HG03558 (cell line): ENCODE results near the gene C16orf54.
"Not testable (repeated sequence)": the region's sequence is repeated elsewhere in the genome, so short reads cannot be mapped to it uniquely, and the experiment has no call there.

Source experiments
- ATAC-seq: cut with Tn5 transposase; IDR thresholded peaks from one replicate; pipeline ENCODE4 v1.9.1; 2021; ENCODE audit warnings: moderate number of reproducible peaks; ENCODE audit not compliant: unreplicated experiment; ENCODE audit errors: extremely low read depth

Gene C16orf54

GRCh38 chr16:29770250-29770929, 24.6 kb upstream of the C16orf54 start:
- no peak for ATAC-seq

GRCh38 chr16:29769507-29769906, 23.7 kb upstream of the C16orf54 start:
- no peak for ATAC-seq

DNA sequence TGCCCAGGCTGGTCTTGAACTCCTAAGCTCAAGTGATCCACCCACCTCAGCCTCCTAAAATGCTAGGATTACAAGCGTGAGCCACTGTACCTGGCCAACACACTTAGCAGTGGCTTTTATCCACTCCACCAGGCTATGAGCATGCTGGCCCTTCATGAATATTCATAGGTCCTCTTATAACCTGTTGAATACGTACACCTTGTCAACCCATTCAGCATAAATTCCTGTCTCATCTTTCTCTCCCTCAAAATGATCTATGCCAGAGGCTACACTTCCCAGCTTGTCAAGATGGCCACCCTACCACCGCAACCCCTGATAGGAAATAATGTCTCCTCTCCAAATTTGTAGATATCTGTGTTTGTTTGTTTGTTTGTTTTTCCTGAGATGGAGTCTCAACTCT, 21.3 kb upstream of the C16orf54 start:
- ATAC-seq, result no peak

DNA sequence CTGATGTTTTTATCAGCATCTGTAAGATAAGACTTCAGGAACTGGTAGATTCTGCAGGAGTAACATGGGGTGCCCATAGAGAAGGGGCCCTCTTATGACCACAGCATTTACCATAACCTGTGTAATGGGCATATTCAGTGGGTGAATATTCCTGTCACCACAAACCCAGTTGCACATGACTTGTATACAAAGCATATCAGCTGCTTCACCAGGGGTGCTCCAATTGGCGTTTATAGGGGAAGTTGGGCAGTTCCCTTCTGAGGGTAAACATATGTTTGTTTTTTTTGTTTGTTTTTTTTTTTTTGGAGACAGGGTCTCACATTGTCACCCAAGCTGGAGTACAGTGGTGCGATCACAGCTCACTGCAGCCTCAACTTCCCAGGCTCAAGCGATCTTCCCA, 20.8 kb upstream of the C16orf54 start:
- ATAC-seq, result no peak

- ATAC-seq, result no peak
Measured at GRCh38 chr16:29765167-29766032, 19.6 kb upstream of the C16orf54 start.

GRCh38 chr16:29763326-29763725, 17.5 kb upstream of the C16orf54 start:
- ATAC-seq, result no peak

DNA sequence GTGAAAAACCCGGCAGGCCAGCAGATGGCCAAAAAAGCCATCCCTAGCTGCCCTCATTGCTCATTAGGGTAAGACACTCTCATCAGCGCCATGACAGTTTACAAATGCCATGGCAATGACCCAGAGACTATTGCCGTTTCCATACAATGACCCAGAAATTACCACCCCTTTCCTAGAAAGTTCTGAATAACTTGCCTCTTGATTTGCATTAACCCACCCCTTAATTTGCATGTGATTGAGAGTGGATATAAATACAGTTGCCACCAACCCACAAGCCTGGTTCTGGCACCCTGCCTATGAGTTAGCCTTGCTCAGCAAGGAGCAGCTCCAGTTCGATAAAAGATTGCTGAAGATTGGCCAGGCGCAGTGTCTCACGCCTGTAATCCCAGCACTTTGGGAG, 16.1 kb upstream of the C16orf54 start:
- no peak for ATAC-seq

- ATAC-seq, result not testable (repeated sequence)
Measured at GRCh38 chr16:29761280-29761651, 15.5 kb upstream of the C16orf54 start.

- ATAC-seq, result no peak
Measured at GRCh38 chr16:29760567-29761279, 14.9 kb upstream of the C16orf54 start.

- ATAC-seq, result no peak
Measured at GRCh38 chr16:29757950-29758466, 12.2 kb upstream of the C16orf54 start.

GRCh38 chr16:29757086-29757485, 11.3 kb upstream of the C16orf54 start:
- not testable (repeated sequence) for ATAC-seq

GRCh38 chr16:29756654-29757053, 10.9 kb upstream of the C16orf54 start:
- no peak for ATAC-seq

GRCh38 chr16:29753516-29753915, 7.7 kb upstream of the C16orf54 start:
- ATAC-seq, result no peak

GRCh38 chr16:29748760-29749149, 3.0 kb upstream of the C16orf54 start:
- not testable (repeated sequence) for ATAC-seq

- ATAC-seq, result no peak
Measured at GRCh38 chr16:29747947-29748759, 2.4 kb upstream of the C16orf54 start.

GRCh38 chr16:29746518-29746917, 728 bp upstream of the C16orf54 start:
- not testable (repeated sequence) for ATAC-seq

DNA sequence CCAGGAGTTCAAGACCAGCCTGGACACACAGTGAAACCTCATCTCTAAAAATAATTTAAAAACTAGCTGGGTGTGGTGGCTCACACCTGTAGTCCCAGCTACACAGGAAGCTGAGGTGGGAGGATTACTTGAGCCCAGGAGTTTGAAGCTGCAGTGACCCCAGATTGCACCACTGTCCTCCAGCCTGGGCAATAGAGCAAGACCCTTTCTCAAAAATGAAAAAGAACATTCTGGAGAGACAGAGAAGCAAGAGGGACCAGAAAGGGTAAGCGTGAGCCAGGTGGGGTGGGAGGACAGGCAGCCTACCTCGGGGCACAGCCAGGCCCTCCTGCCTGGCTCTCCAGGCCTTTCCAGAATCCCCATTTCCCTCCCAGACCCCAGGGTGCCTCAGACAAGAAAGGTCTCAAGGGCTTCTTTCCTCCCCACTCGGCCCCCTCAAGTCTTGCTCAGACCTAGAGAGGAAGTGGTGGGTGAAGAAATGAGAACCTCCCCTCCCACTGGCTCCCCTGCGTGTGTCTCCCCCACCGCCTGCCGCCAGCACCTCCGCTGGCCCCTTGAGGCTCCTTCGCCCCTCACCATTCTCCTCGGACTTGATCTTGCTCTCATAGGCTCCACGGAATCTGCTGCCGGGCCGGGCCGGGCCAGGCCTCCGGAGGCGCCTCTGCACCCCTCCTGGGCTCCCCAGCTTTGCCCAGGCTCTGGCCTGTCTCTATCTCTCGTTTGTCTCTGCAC, 503 bp downstream of the C16orf54 start:
- ATAC-seq, result no peak

DNA sequence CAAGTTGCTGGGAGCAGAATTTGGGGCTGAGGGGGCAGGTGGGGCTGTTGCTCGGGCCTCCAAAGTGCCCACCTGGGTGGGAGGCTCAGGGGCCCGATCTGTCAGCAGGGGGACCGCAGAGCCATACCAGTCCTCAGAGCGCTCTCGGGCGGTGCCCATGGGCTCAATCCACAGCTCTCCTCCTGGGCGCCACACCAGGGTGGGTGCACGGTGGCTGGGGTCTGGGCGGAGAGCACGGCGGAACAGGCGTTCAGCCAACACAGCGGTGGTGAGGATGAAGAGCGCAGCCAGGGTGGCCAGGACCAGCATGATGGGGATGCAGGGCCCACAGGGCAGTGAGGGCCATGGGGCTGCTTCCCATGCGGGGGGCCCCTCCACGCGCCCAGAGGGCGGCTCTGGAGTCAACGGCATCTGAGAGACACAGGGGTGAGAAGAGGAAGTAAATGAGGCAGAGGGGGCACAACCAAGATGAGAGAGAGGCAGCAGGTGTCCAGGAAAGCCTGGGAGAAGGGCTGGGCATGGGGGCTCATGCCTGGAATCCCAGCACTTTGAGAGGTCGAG, 1.2 kb downstream of the C16orf54 start:
- no peak for ATAC-seq
